KMS-11 (cell line): ENCODE data around the gene MED9.

Experiments used
- H2AFZ ChIP-seq: fragments of 200-600 bp; sonication (generic); 2 replicates; pipeline ENCODE4 v1.6.1; 2016; ENCODE audit warnings: antibody characterized with exemption, mixed run types, low read depth
- H3K27ac ChIP-seq: fragments of 200-600 bp; sonication (generic); 2 replicates; pipeline ENCODE4 v1.6.1; 2016; ENCODE audit warnings: mild to moderate bottlenecking, mixed run types
- H3K27me3 ChIP-seq: fragments of 200-600 bp; sonication (generic); 2 replicates; pipeline ENCODE4 v1.6.1; 2017; ENCODE audit warnings: mild to moderate bottlenecking, low read depth, mixed run types, moderate library complexity; ENCODE audit not compliant: insufficient read depth
- H3K36me3 ChIP-seq: fragments of 200-600 bp; sonication (generic); 2 replicates; pipeline ENCODE4 v1.6.1; 2017; ENCODE audit warnings: mild to moderate bottlenecking, mixed run types; ENCODE audit not compliant: insufficient read depth
- H3K4me1 ChIP-seq: fragments of 200-600 bp; sonication (generic); 2 replicates; pipeline ENCODE4 v1.6.1; 2016; ENCODE audit warnings: mild to moderate bottlenecking, low read depth, mixed run types; ENCODE audit not compliant: poor library complexity, severe bottlenecking
- H3K4me2 ChIP-seq: fragments of 200-600 bp; sonication (generic); 2 replicates; pipeline ENCODE4 v1.7.0; 2016; ENCODE audit warnings: mild to moderate bottlenecking, mixed run types
- H3K4me3 ChIP-seq: fragments of 200-600 bp; sonication (generic); IDR thresholded peaks from 2 replicates; pipeline ENCODE4 v1.6.1; 2017; ENCODE audit warnings: low read depth, low read length, mixed read lengths; ENCODE audit not compliant: insufficient read depth
- H3K79me2 ChIP-seq: fragments of 200-600 bp; sonication (generic); 2 replicates; pipeline ENCODE4 v1.6.1; 2016; ENCODE audit warnings: low read depth, mixed run types; ENCODE audit not compliant: insufficient read depth
- H3K9ac ChIP-seq: fragments of 200-600 bp; sonication (generic); 2 replicates; pipeline ENCODE4 v1.6.1; 2016; ENCODE audit warnings: mild to moderate bottlenecking, mixed run types
- H4K20me1 ChIP-seq: fragments of 200-600 bp; sonication (generic); 2 replicates; pipeline ENCODE4 v1.6.1; 2016; ENCODE audit warnings: mild to moderate bottlenecking, mixed run types; ENCODE audit not compliant: insufficient read depth
- TF ChIP-seq, protein P1 (sequence below): fragments of 200-600 bp; sonication (generic); conservative IDR thresholded peaks from 2 replicates; pipeline ENCODE4 v1.6.1; 2017; ENCODE audit warnings: low read depth, mild to moderate bottlenecking, antibody characterized with exemption, low read length, moderate library complexity, mixed read lengths

Gene MED9

DNA sequence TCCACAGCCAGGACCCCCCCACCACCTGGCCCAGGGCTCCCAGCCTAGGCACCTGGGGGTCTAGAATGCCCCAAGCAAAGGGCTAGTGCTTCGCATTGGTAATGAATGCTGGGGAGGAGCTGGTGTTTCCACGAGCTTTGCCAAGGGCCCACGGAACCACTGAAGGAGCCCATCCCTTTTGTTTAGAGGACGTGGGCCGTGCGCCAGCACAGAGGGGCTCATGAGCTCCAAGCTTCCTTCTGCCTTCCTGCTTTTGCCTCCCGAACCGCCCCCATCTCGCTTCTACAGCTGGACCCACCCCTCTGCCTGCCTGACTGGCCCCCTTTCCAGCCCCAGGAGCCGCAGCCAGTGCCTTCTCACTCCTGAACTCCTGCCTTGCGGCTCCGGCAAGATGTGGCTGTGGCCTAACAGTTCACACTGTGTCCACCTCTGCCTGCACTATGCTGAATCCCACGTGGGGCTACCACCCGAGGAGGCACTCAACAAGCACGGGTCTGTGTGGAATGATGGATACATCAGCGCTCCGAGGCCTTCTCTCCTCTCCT, 51.2 kb downstream of the MED9 start:
- H3K27ac ChIP-seq, result no peak overlapping the region
- H4K20me1 ChIP-seq, result no peaks in the 10 kb centered on the region
- H3K36me3 ChIP-seq, result no peaks in the 10 kb centered on the region
- H3K27me3 ChIP-seq, result no peaks in the 10 kb centered on the region
- H3K4me1 ChIP-seq, result no peaks in the 10 kb centered on the region
- H3K4me2 ChIP-seq, result no peak overlapping the region
- no peak overlapping the region for H3K4me3 ChIP-seq
- no peak overlapping the region for H2AFZ ChIP-seq
- TF ChIP-seq, protein P1, sequence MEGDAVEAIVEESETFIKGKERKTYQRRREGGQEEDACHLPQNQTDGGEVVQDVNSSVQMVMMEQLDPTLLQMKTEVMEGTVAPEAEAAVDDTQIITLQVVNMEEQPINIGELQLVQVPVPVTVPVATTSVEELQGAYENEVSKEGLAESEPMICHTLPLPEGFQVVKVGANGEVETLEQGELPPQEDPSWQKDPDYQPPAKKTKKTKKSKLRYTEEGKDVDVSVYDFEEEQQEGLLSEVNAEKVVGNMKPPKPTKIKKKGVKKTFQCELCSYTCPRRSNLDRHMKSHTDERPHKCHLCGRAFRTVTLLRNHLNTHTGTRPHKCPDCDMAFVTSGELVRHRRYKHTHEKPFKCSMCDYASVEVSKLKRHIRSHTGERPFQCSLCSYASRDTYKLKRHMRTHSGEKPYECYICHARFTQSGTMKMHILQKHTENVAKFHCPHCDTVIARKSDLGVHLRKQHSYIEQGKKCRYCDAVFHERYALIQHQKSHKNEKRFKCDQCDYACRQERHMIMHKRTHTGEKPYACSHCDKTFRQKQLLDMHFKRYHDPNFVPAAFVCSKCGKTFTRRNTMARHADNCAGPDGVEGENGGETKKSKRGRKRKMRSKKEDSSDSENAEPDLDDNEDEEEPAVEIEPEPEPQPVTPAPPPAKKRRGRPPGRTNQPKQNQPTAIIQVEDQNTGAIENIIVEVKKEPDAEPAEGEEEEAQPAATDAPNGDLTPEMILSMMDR, result no peak
- H3K9ac ChIP-seq, result no peak overlapping the region
- no peaks in the 10 kb centered on the region for H3K79me2 ChIP-seq

- Histone ChIP-seq H4K20me1 (no peaks in the 10 kb centered on the region), H3K27me3 (no peaks in the 10 kb centered on the region), H3K4me1 (no peaks in the 10 kb centered on the region), H3K79me2 (no peaks in the 10 kb centered on the region), H3K36me3 (no peaks in the 10 kb centered on the region), H3K4me2 (no peak overlapping the region), H3K27ac (no peak overlapping the region), H3K9ac (no peak overlapping the region), H2AFZ (no peak overlapping the region), H3K4me3 (no peak overlapping the region)
- TF ChIP-seq, protein P1, result no peak
These were observed 52.2 kb downstream of the MED9 start for GRCh38 chr17:17528696-17529652.

DNA sequence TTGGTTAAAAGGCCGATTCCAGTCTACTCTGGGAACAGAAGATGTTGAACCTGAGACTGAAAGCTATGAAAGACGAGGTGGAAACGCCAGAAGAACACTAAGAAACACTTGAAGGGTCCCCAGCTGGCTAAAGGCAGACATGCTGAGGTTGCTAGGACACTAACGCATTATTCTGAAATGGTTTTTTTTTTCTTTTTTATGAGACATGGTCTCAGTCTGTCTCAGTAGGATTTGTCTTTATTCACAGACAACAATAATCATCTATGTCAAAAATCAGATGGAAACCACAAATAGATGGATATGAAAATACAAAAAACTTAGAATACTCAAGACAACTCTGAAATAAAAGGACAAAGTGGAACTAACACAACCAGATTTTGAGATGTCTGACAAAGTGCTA, 54.4 kb downstream of the MED9 start:
- H3K27ac ChIP-seq, result no peak overlapping the region
- H3K36me3 ChIP-seq, result no peaks in the 10 kb centered on the region
- no peak overlapping the region for H2AFZ ChIP-seq
- no peak overlapping the region for H3K9ac ChIP-seq
- no peaks in the 10 kb centered on the region for H3K27me3 ChIP-seq
- no peak overlapping the region for H3K4me3 ChIP-seq
- no peak overlapping the region for H3K4me2 ChIP-seq
- no peaks in the 10 kb centered on the region for H3K4me1 ChIP-seq
- TF ChIP-seq, protein P1, result no peak
- no peaks in the 10 kb centered on the region for H4K20me1 ChIP-seq
- no peaks in the 10 kb centered on the region for H3K79me2 ChIP-seq

DNA sequence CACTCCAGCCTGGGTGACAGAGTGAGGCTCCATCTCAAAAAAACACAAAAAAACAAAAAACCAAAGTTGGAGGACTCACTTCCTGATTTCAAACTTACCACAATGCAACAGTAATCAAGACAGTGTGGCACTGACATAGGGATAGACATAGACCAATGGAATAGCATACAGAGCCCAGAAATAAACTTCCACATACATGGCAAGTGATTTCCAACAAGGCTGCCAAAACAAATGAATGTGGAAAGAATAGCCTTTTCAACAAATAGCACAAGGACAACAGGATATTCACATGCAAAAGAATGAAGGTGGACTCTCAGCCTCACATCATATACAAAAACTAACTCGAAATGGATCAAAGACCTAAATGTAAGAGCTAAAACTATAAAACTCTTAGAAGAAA, 56.2 kb downstream of the MED9 start:
- no peaks in the 10 kb centered on the region for H4K20me1 ChIP-seq
- no peak overlapping the region for H3K4me2 ChIP-seq
- H3K27me3 ChIP-seq, result no peaks in the 10 kb centered on the region
- H3K36me3 ChIP-seq, result no peaks in the 10 kb centered on the region
- H3K27ac ChIP-seq, result no peak overlapping the region
- no peak overlapping the region for H3K9ac ChIP-seq
- H3K79me2 ChIP-seq, result no peaks in the 10 kb centered on the region
- TF ChIP-seq, protein P1, result no peak
- no peaks in the 10 kb centered on the region for H3K4me1 ChIP-seq
- H2AFZ ChIP-seq, result no peak overlapping the region
- H3K4me3 ChIP-seq, result no peak overlapping the region
